Stimulated activated CD8-positive, alpha-beta memory T cell treated with anti-CD3 and anti-CD28 coated beads, Interleukin-7, amount 100 ng/mL, for 4 hours (primary cell): Measurements from ENCODE around the gene BOK.
"Not testable (repeated sequence)": the region's sequence is repeated elsewhere in the genome, so short reads cannot be mapped to it uniquely, and the experiment has no call there.

Experiments
- DNase-seq, 2 donors: peaks; one replicate each; pipeline ENCODE4 v3.0.0-alpha.2; 2020; ENCODE audit warnings: low read depth in 2 of 2

Gene BOK

GRCh38 chr2:241555711-241556110, 2.8 kb upstream of the BOK start:
- DNase-seq, result no peak

- DNase-seq, result no peak
Observed at GRCh38 chr2:241556746-241557145, 1.8 kb upstream of the BOK start.

- DNase-seq, result no peak
Observed at GRCh38 chr2:241559323-241560161, 997 bp downstream of the BOK start.

GRCh38 chr2:241560162-241560882, 1.8 kb downstream of the BOK start:
- no peak for DNase-seq

- no peak for DNase-seq
Observed at GRCh38 chr2:241560883-241561474, 2.4 kb downstream of the BOK start.

- no peak for DNase-seq
Observed at GRCh38 chr2:241561832-241562231, 3.3 kb downstream of the BOK start.

DNA sequence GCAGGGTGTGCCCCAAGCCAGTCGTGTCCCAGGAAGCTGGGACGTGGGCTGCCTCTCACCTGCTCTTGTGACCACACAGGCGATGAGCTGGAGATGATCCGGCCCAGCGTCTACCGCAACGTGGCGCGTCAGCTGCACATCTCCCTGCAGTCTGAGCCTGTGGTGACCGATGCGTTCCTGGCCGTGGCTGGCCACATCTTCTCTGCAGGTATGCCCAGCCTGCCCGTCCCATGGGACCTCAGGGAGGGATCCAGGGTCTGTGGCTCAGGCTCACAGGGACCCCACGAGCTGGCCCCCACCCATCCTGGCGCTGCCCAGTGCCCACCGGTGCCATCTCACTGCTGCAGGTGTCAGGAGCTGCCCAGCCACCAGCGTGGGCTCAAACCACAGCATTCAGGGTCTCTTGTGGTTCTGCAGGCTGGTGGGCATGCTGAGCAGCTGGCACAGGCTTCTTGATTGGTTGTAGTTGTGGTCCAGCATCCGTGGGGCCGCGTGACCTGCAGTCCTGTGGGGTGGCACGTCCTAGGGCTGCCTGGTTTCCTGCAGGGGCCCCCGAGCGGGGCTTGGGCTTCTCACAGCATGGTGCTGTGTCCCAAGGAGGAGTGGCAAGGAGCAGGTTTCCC, 3.8 kb downstream of the BOK start:
- DNase-seq, result no peak

DNA sequence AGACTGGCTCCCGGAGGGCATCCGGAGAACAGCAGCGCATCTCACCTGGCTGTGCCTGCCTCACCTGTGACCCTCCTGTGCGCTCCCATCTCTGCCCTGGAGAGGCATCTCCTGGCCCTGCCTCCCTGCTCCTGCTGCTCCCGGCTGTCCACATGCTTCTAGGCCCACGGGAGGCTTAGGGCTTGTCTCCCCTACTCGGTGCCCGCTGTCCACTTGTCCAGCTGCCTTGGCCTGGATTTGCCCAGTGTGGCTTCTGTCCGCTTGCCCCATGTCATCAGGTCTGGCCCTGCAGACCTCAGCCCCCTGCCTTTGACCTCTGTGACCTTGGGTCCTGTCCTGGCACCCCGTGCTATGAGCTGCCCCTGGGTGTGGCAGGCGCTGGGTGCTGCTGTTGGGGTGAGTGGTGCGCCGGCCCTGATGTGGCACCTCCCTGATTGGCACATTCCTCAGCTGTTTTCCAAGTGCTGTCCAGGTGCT, 4.5 kb downstream of the BOK start:
- no peak for DNase-seq

GRCh38 chr2:241563571-241563980, 5.0 kb downstream of the BOK start:
- DNase-seq, result no peak

DNA sequence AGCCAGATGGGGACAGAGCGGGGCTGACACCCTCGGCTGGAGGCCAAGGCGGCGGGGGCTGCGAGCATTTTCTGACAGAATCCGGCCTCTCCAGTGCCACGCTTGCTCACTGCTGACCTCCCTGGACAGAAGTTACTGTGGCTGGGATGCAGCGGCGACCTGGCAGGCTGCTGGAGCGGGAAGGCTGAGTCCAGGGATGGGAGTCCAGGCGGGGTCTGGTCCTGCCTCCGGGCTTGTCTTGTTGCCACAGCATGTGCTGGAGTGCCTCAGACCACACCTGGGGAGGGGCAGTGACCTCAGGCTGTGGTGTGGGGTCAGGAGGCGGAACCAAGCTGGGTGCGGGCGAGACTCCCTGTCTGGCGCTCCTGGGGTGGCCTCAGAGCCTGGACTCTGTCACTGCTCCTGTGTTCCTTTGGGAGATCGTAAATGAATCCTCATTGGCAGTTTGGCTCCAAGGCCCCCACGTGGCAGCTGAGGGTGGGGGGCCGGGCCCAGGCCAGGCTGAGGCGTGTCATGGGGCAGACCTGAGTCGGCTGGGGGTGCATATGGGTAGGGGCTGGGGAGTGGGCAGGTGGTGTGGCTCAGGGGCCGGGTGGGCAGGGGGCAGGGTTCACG, 5.5 kb downstream of the BOK start:
- no peak for DNase-seq

GRCh38 chr2:241564596-241565410, 6.3 kb downstream of the BOK start:
- DNase-seq, result no peak

GRCh38 chr2:241565411-241565810, 6.9 kb downstream of the BOK start:
- DNase-seq, result no peak

- DNase-seq, result not testable (repeated sequence)
Observed at GRCh38 chr2:241566021-241566420, 7.5 kb downstream of the BOK start.

DNA sequence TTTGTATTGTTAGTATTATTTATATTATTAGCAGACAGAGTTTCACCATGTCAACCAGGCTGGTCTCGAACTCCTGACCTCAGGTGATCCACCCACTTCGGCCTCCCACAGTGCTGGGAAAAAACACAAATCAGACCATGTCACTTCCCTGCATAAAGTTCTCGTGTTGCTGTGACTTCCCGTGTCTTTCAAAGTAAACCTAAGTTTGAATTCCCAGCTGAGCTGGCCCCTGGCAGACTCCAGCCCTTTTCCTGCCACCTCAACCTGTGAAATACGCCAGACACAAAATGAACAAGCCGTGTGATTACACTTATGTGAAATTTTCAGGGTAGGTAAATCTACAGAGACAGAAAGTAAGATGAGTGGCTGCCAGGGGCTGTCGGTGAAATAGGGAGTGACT, 7.9 kb downstream of the BOK start:
- DNase-seq, result no peak

DNA sequence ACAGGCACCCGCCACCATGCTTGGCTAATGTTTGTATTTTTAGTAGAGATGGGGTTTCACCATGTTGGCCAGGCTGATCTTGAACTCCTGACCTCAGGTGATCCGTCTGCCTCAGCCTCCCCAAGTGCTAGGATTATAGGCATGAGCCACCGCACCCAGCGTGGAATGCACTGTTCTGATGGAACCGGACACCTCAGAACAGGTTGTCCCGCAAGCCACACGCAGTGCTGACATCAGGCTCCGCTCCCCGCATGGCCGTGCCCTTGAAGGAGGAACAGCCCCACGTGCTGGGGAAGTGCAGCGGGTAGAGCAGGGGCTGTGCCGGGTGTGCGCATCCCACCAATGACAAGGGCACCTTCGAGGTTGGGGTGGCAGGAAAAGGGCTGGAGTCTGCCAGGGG, 8.7 kb downstream of the BOK start:
- DNase-seq, result not testable (repeated sequence)

DNA sequence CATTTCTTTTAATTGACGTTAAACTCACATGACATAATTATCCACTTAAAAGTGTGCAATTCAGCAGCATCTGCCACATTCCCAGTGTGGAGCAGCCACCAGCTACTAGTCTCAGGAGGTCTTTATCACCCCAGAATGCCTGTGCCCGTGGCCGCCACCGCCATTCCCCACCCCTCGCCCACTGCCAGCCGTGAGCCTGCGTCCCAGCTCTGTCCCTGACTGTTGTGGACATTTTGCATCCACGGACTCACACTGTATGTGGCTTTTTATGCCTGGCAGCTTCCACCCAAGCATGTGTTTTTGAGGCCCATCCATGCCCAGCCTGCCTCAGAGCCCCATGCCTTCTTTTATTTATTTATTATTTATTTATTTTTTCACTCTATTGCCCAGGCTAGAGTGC, 9.2 kb downstream of the BOK start:
- no peak for DNase-seq

DNA sequence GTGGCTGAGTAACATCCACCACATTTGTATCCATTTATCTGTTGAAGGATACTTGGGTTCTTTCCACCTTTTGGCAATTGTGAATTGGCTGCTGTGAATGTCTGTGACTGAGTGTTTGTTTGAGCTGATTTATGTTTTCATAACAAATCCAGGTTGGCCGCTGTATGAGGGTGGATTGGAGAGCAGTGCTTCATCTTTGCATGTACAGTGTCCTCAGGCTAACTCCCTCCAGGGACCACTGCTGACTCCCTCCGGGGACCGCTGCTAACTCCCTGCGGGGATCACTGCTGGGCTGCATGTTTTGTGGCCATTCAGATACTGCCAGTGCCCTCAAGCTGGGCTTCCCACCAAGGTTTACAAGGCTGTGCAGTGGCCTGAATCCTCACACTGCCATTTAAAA, 10.2 kb downstream of the BOK start:
- DNase-seq, result no peak

GRCh38 chr2:241569831-241570281, 11.3 kb downstream of the BOK start:
- no peak for DNase-seq

DNA sequence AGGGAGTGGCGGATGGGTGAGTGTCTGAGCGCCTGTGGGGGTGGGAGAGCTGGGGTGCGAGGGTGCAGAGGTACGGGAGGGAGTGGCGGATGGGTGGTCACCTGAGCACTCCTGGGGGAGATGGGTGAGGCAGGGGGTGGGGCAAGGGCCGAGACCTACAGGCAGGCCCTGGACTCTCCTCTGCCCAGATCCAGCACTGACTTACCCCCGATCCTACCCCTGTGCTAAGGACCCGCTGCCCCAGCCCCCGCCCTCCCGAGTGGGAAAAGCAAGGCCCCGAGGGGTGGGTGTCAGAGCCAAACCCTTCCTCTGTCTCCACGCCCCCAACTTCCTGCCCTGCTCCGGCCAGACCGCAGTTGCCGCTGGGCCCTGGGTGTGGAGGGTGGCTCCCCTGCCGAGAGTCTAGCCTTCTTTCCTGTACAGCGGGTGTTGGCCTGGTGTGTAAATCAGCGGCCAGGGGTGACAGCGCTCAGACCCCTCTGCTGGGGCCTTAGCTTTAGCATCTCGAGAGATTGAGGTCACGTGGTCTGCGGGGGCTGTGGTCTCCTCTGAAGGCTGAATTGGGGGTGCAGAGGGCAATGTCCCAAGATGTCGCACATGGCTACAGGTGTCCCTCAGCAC, 12.5 kb downstream of the BOK start:
- DNase-seq, result no peak
